ENCODE data around the gene POU2AF2.
"Not testable (repeated sequence)": the region's sequence is repeated elsewhere in the genome, so short reads cannot be mapped to it uniquely, and the experiment has no call there.

Gene POU2AF2

GRCh38 chr11:111303461-111303860 lies 57.9 kb downstream of the POU2AF2 start:
- no peak for TF ChIP-seq ZNF274 (IDR thresholded peaks at IDR 0.05; ENCODE audit: low read depth, low read length)
- H3K4me3 ChIP-seq (ENCODE audit: low read length) = no peak overlapping the region

- H3K4me3 ChIP-seq (ENCODE audit: low read length) = no peak overlapping the region
- no peak for TF ChIP-seq ZNF274 (IDR thresholded peaks at IDR 0.05; ENCODE audit: low read depth, low read length)
These were observed 59.8 kb downstream of the POU2AF2 start for GRCh38 chr11:111305162-111305802.

GRCh38 chr11:111305876-111306275 lies 60.4 kb downstream of the POU2AF2 start:
- no peak for TF ChIP-seq ZNF274 (IDR thresholded peaks at IDR 0.05; ENCODE audit: low read depth, low read length)
- H3K4me3 ChIP-seq (ENCODE audit: low read length) = no peak overlapping the region

GRCh38 chr11:111306321-111306720 lies 60.8 kb downstream of the POU2AF2 start:
- no peak overlapping the region for H3K4me3 ChIP-seq (ENCODE audit: low read length)
- no peak for TF ChIP-seq ZNF274 (IDR thresholded peaks at IDR 0.05; ENCODE audit: low read depth, low read length)

GRCh38 chr11:111307472-111308108 lies 62.1 kb downstream of the POU2AF2 start:
- no peak for TF ChIP-seq ZNF274 (IDR thresholded peaks at IDR 0.05; ENCODE audit: low read depth, low read length)
- H3K4me3 ChIP-seq (ENCODE audit: low read length) = no peak overlapping the region

- no peak overlapping the region for H3K4me3 ChIP-seq (ENCODE audit: low read length)
- no peak for TF ChIP-seq ZNF274 (IDR thresholded peaks at IDR 0.05; ENCODE audit: low read depth, low read length)
These were observed 62.6 kb downstream of the POU2AF2 start for GRCh38 chr11:111308140-111308539.

- H3K4me3 ChIP-seq (ENCODE audit: low read length) = no peak overlapping the region
- no peak for TF ChIP-seq ZNF274 (IDR thresholded peaks at IDR 0.05; ENCODE audit: low read depth, low read length)
These were observed 63.8 kb downstream of the POU2AF2 start for GRCh38 chr11:111309215-111309915.

GRCh38 chr11:111310088-111310487 lies 64.6 kb downstream of the POU2AF2 start:
- no peak for TF ChIP-seq ZNF274 (IDR thresholded peaks at IDR 0.05; ENCODE audit: low read depth, low read length)
- no peak overlapping the region for H3K4me3 ChIP-seq (ENCODE audit: low read length)

GRCh38 chr11:111310723-111311122 lies 65.2 kb downstream of the POU2AF2 start:
- no peak overlapping the region for H3K4me3 ChIP-seq (ENCODE audit: low read length)
- no peak for TF ChIP-seq ZNF274 (IDR thresholded peaks at IDR 0.05; ENCODE audit: low read depth, low read length)

- no peak for TF ChIP-seq ZNF274 (IDR thresholded peaks at IDR 0.05; ENCODE audit: low read depth, low read length)
- no peak overlapping the region for H3K4me3 ChIP-seq (ENCODE audit: low read length)
These were observed 66.6 kb downstream of the POU2AF2 start for GRCh38 chr11:111312076-111312475.

- no peak overlapping the region for H3K4me3 ChIP-seq (ENCODE audit: low read length)
- TF ChIP-seq ZNF274 (IDR thresholded peaks at IDR 0.05; ENCODE audit: low read depth, low read length) = no peak
These were observed 73.8 kb downstream of the POU2AF2 start for GRCh38 chr11:111319296-111319695.

- H3K4me3 ChIP-seq (ENCODE audit: low read length) = not testable (repeated sequence)
These were observed 74.7 kb downstream of the POU2AF2 start for GRCh38 chr11:111320199-111320598.

- no peak for TF ChIP-seq ZNF274 (IDR thresholded peaks at IDR 0.05; ENCODE audit: low read depth, low read length)
- no peak overlapping the region for H3K4me3 ChIP-seq (ENCODE audit: low read length)
These were observed 75.4 kb downstream of the POU2AF2 start for GRCh38 chr11:111320728-111321568.

GRCh38 chr11:111322534-111322933 lies 77.0 kb downstream of the POU2AF2 start:
- no peak overlapping the region for H3K4me3 ChIP-seq (ENCODE audit: low read length)
- no peak for TF ChIP-seq ZNF274 (IDR thresholded peaks at IDR 0.05; ENCODE audit: low read depth, low read length)
